Measurements from ENCODE around the gene CD40. TPM values are rescaled to one million over a fixed set of nuclear protein-coding genes. Genes with fewer than 3 reads are reported as not detected.
A peak's percentile ranks its signal among the peaks of the same experiment; 100 is the strongest.

The CD40 gene
- polyA plus RNA-seq, 6 donors from 2014 or later: 273 to 368 (median 312) TPM

DNA sequence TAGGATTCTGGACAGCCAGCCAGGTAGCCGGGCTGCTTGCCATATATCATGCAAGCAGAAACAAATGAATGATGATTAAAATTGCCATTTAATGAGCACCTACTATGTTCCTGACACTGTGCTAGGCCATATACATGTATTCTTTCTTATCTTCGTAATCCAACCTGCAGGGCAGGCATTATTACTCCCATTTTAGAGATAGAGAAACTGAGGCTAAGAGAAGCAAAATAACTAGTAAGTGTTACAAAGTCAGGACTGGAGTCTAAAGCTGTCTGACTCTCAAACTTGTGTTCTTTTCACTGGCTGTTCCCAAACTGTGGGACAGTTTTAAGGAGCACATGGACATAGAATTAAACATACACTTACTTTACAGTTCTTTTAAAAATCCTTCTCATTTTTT, 2.0 kb downstream of the CD40 start:
- ATAC-seq (ENCODE audit: low read depth in 2 of 2): no peak

GRCh38 chr20:46121184-46121930, 3.2 kb downstream of the CD40 start:
- Mint-ChIP-seq H3K27ac (peak overlapping the region; percentile 79 to 100 (median 100)), H3K9me3 (no peaks in the 10 kb centered on the region), H3K36me3 (peaks cover 31 to 54% of the 10 kb centered on the region in 2 donors), H3K4me3 (peak overlapping the region; percentile 99 to 100 (median 100)), H3K4me1 (peaks cover 63 to 74% (median 71%) of the 10 kb centered on the region in 3 donors), H3K27me3 (no peaks in the 10 kb centered on the region)
- no peak for ATAC-seq (ENCODE audit: low read depth in 2 of 2)
- DNase-seq: no peak

More for the DNA sequence above, 2.0 kb downstream of the CD40 start:
- peaks cover 22 to 42% of the 10 kb centered on the region in 2 donors for H3K36me3 Mint-ChIP-seq
- H3K4me1 Mint-ChIP-seq: peaks cover 59 to 70% (median 70%) of the 10 kb centered on the region in 3 donors
- H3K27ac Mint-ChIP-seq: peak overlapping the region; percentile 100
- H3K27me3 Mint-ChIP-seq: no peaks in the 10 kb centered on the region
- no peaks in the 10 kb centered on the region for H3K9me3 Mint-ChIP-seq
- H3K4me3 Mint-ChIP-seq: peak overlapping the region; percentile 99 to 100 (median 100)
- no peak for DNase-seq

- ATAC-seq (ENCODE audit: low read depth in 2 of 2) (no peak), DNase-seq (no peak)
- Mint-ChIP-seq H3K36me3 (peaks cover 35 to 59% of the 10 kb centered on the region in 2 donors), H3K4me3 (peak overlapping the region in 7 of 8 donors; percentile 99 to 100 (median 100)), H3K4me1 (peaks cover 68 to 79% (median 74%) of the 10 kb centered on the region in 3 donors), H3K9me3 (no peaks in the 10 kb centered on the region), H3K27ac (peak overlapping the region in 4 of 6 donors; percentile 100), H3K27me3 (no peaks in the 10 kb centered on the region)
Measured at GRCh38 chr20:46122071-46122470, 4.0 kb downstream of the CD40 start.

GRCh38 chr20:46122516-46123481, 4.7 kb downstream of the CD40 start:
- ATAC-seq (ENCODE audit: low read depth in 2 of 2) (no peak), DNase-seq (no peak)
- Mint-ChIP-seq H3K27ac (peak overlapping the region in 5 of 6 donors; percentile 86 to 100 (median 89)), H3K36me3 (peaks cover 41 to 65% of the 10 kb centered on the region in 2 donors), H3K9me3 (no peaks in the 10 kb centered on the region), H3K27me3 (no peaks in the 10 kb centered on the region), H3K4me1 (peaks cover 63 to 74% (median 71%) of the 10 kb centered on the region in 3 donors), H3K4me3 (peak overlapping the region; percentile 72 to 100 (median 91))

DNA sequence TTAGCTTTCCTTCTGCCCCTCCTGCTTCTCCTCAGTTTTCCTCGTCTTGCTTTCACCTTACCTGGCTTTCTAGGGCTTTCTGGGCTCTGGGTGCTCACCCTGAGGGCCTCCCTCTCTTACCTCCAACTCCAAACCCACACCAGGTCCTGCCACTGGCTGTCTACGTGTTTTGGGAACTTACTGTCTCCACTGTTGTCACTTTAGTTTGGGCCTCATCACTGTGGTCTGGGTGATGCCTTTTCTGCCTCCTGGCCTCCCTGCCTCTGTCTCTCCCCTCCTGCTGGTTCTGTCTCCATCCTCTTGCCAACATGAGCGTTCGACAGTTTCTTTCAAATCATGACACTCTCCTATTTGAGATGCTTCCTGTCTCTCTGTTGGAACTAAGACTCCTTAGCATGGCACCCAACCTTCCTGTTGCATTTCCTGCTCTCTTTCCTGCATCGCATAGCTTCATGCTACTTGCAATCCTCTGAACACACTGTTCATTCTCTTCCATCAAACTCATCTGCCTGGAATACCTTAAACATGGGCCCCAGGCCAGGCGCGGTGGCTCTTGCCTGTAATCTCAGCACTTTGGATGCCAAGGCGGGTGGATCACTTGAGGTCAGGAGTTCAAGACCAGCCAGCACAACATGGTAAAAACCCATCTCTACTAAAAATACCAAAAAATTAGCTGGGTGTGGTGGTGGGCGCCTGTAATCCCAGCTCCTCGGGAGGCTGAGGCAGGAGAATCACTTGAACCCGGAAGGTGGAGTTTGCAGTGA, 5.5 kb downstream of the CD40 start:
- peaks cover 42 to 59% of the 10 kb centered on the region in 2 donors for H3K36me3 Mint-ChIP-seq
- H3K9me3 Mint-ChIP-seq: no peaks in the 10 kb centered on the region
- H3K27ac Mint-ChIP-seq: peak overlapping the region in 5 of 6 donors; percentile 82 to 100 (median 88)
- peak overlapping the region in 7 of 8 donors; percentile 38 to 82 (median 67) for H3K4me3 Mint-ChIP-seq
- ATAC-seq (ENCODE audit: low read depth in 2 of 2): no peak
- DNase-seq: no peak
- H3K27me3 Mint-ChIP-seq: no peaks in the 10 kb centered on the region
- H3K4me1 Mint-ChIP-seq: peaks cover 58 to 73% (median 71%) of the 10 kb centered on the region in 3 donors

DNA sequence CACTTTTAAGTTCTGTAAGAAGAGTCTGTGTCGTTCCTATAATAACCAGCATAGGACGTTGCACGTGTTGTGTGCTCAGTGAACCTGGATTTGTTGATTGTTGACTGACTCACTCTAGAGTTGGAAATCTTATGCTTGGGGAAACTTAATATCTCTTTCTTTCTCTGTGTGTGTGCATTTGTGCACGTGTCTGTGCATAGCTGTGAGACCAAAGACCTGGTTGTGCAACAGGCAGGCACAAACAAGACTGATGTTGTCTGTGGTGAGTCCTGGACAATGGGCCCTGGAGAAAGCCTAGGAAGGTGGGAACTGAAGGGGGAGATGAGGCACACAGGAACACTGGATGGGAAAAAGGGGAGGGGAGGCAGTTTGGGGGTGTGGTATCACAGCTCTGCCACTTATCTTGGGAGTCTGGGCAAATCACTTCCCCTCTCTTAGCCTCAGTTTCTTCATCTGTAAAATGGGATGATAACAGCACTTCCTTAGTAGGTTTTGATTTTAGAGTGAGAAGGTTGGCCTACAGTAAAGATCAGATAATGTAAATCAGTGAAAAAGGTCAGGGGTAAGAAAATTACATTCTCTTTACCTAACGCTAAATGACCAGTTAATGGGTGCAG, 8.4 kb downstream of the CD40 start:
- peak overlapping the region in 4 of 6 donors; percentile 16 to 67 (median 51) for H3K27ac Mint-ChIP-seq

GRCh38 chr20:46127396-46128010, 9.4 kb downstream of the CD40 start:
- Mint-ChIP-seq H3K4me1 (peaks cover 42 to 74% (median 68%) of the 10 kb centered on the region in 3 donors), H3K36me3 (peaks cover 29 to 38% of the 10 kb centered on the region in 2 donors), H3K27ac (peak overlapping the region in 4 of 6 donors; percentile 67 to 95 (median 84)), H3K27me3 (no peaks in the 10 kb centered on the region), H3K4me3 (peak overlapping the region in 1 of 8 donors; percentile 22), H3K9me3 (no peaks in the 10 kb centered on the region)
- DNase-seq (no peak), ATAC-seq (ENCODE audit: low read depth in 2 of 2) (no peak)

More for the DNA sequence above, 8.4 kb downstream of the CD40 start:
- Mint-ChIP-seq H3K27me3 (no peaks in the 10 kb centered on the region), H3K4me3 (no peak overlapping the region), H3K36me3 (peaks cover 37 to 44% of the 10 kb centered on the region in 2 donors), H3K9me3 (no peaks in the 10 kb centered on the region), H3K4me1 (peaks cover 45 to 75% (median 69%) of the 10 kb centered on the region in 3 donors)
- DNase-seq (no peak), ATAC-seq (ENCODE audit: low read depth in 2 of 2) (no peak)

DNA sequence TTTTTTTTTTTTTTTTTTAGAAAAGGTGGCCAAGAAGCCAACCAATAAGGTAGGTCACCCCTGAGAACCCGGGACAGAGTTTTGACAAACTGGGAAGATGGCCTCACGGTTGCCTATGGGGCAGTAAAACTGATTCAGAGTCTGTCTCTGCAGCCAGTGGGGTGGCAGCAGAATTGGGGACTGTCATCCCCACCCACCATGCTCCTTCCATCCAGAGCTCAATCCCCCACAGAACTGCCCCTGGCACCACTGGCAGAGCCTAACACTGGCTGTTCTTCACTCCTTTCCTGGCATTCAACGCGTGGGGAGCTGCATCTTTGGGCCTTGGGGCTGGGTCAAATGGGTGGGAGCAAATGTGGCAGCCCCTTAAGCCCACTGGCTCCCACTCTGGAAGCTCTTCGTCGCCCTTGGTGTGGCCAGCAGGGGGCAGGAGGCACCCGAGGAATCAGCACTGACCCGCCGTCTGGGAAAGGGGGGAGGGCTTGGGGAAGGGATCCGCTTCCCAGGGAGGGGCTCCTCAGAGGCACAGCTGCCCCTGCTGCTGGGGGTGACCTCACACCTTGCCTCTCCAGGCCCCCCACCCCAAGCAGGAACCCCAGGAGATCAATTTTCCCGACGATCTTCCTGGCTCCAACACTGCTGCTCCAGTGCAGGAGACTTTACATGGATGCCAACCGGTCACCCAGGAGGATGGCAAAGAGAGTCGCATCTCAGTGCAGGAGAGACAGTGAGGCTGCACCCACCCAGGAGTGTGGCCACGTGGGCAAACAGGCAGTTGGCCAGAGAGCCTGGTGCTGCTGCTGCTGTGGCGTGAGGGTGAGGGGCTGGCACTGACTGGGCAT, 10.4 kb downstream of the CD40 start:
- ATAC-seq (ENCODE audit: low read depth in 2 of 2) (peak in 1 of 2 donors; percentile 11), DNase-seq (no peak)
- H3K27ac Mint-ChIP-seq: peak overlapping the region in 5 of 6 donors; percentile 20 to 95 (median 67)

GRCh38 chr20:46129955-46130481, 11.9 kb downstream of the CD40 start:
- H3K27ac Mint-ChIP-seq: peak overlapping the region; percentile 72 to 95 (median 84)
- DNase-seq: no peak
- H3K9me3 Mint-ChIP-seq: no peaks in the 10 kb centered on the region
- peaks cover 20 to 25% of the 10 kb centered on the region in 2 donors for H3K36me3 Mint-ChIP-seq
- H3K4me1 Mint-ChIP-seq: peaks cover 38 to 63% (median 61%) of the 10 kb centered on the region in 3 donors
- peak in 1 of 2 donors; percentile 5 for ATAC-seq (ENCODE audit: low read depth in 2 of 2)
- no peaks in the 10 kb centered on the region for H3K27me3 Mint-ChIP-seq
- no peak overlapping the region for H3K4me3 Mint-ChIP-seq

More for the DNA sequence above, 10.4 kb downstream of the CD40 start:
- H3K36me3 Mint-ChIP-seq: peaks cover 24 to 32% of the 10 kb centered on the region in 2 donors
- H3K4me1 Mint-ChIP-seq: peaks cover 43 to 74% (median 69%) of the 10 kb centered on the region in 3 donors
- H3K4me3 Mint-ChIP-seq: no peak overlapping the region
- H3K9me3 Mint-ChIP-seq: no peaks in the 10 kb centered on the region
- no peaks in the 10 kb centered on the region for H3K27me3 Mint-ChIP-seq

DNA sequence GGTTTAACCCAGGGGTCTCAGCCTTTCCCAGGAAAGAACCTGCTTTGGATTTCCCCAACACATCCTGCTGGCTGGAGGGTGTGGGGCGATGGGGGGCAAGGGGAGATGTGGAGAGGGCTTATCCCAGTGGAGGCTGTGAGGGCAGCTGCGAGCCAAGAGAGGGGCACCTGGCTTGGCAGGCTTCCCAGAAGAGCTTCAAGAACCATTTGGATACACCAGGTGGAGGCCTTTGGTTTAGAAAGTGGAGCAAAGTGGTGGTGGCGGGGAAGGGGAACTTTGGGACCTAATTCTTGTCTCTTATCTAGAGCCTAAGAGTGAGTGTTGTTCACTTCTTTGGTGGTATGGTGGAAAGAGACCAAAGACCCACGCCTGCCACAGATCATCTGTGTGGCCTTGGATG, 12.4 kb downstream of the CD40 start:
- ATAC-seq (ENCODE audit: low read depth in 2 of 2) (no peak), DNase-seq (no peak)
- H3K27me3 Mint-ChIP-seq: no peaks in the 10 kb centered on the region
- H3K4me3 Mint-ChIP-seq: peak overlapping the region in 1 of 8 donors; percentile 15
- H3K4me1 Mint-ChIP-seq: peaks cover 37 to 62% (median 59%) of the 10 kb centered on the region in 3 donors
- peak overlapping the region in 5 of 6 donors; percentile 78 to 95 (median 89) for H3K27ac Mint-ChIP-seq
- peaks cover 19 to 21% of the 10 kb centered on the region in 2 donors for H3K36me3 Mint-ChIP-seq
- H3K9me3 Mint-ChIP-seq: no peaks in the 10 kb centered on the region

- Mint-ChIP-seq H3K27me3 (peaks cover 0 to 7% (median 5%) of the 10 kb centered on the region in 3 donors), H3K4me1 (peaks cover 33 to 63% (median 56%) of the 10 kb centered on the region in 3 donors), H3K9me3 (no peaks in the 10 kb centered on the region), H3K4me3 (no peak overlapping the region), H3K36me3 (peaks cover 11 to 12% of the 10 kb centered on the region in 2 donors), H3K27ac (peak overlapping the region in 4 of 6 donors; percentile 60 to 90 (median 84))
- no peak for ATAC-seq (ENCODE audit: low read depth in 2 of 2)
- no peak for DNase-seq
Measured at GRCh38 chr20:46131396-46131795, 13.3 kb downstream of the CD40 start.

Measured in naive B cell (primary cell).